ENCODE measurements around the gene ZNRF3.
"Not testable (repeated sequence)": the region's sequence is repeated elsewhere in the genome, so short reads cannot be mapped to it uniquely, and the experiment has no call there.

The ZNRF3 gene

GRCh38 chr22:28882878-28883656, at the start of gene ZNRF3:
TSS of gene ZNRF3 (plus strand) at chr22:28883572. CDS start at chr22:28883767, 195 bp downstream.
- peak; percentile 88 to 90 for DNase-seq (ENCODE audit: low read depth in 1 of 2, low spot score in 1 of 2)

- DNase-seq (ENCODE audit: low read depth in 1 of 2, low spot score in 1 of 2): no peak
Observed at GRCh38 chr22:28835630-28836189, 47.7 kb upstream of the ZNRF3 start.

- no peak for DNase-seq (ENCODE audit: low read depth in 1 of 2, low spot score in 1 of 2)
Observed at GRCh38 chr22:28837640-28838039, 45.7 kb upstream of the ZNRF3 start.

- no peak for DNase-seq (ENCODE audit: low read depth in 1 of 2, low spot score in 1 of 2)
Observed at GRCh38 chr22:28838971-28839370, 44.4 kb upstream of the ZNRF3 start.

- no peak for DNase-seq (ENCODE audit: low read depth in 1 of 2, low spot score in 1 of 2)
Observed at GRCh38 chr22:28841111-28841510, 42.3 kb upstream of the ZNRF3 start.

- DNase-seq (ENCODE audit: low read depth in 1 of 2, low spot score in 1 of 2): no peak
Observed at GRCh38 chr22:28843633-28844032, 39.7 kb upstream of the ZNRF3 start.

GRCh38 chr22:28844277-28844676, 39.1 kb upstream of the ZNRF3 start:
- DNase-seq (ENCODE audit: low read depth in 1 of 2, low spot score in 1 of 2): not testable (repeated sequence)

- no peak for DNase-seq (ENCODE audit: low read depth in 1 of 2, low spot score in 1 of 2)
Observed at GRCh38 chr22:28846994-28847393, 36.4 kb upstream of the ZNRF3 start.

GRCh38 chr22:28855355-28856094, 27.8 kb upstream of the ZNRF3 start:
- peak in 1 of 2 donors; percentile 8 for DNase-seq (ENCODE audit: low read depth in 1 of 2, low spot score in 1 of 2)

- DNase-seq (ENCODE audit: low read depth in 1 of 2, low spot score in 1 of 2): no peak
Observed at GRCh38 chr22:28856095-28856455, 27.3 kb upstream of the ZNRF3 start.

GRCh38 chr22:28857288-28857687, 26.1 kb upstream of the ZNRF3 start:
- no peak for DNase-seq (ENCODE audit: low read depth in 1 of 2, low spot score in 1 of 2)

- DNase-seq (ENCODE audit: low read depth in 1 of 2, low spot score in 1 of 2): no peak
Observed at GRCh38 chr22:28864878-28865596, 18.3 kb upstream of the ZNRF3 start.

GRCh38 chr22:28867191-28867590, 16.2 kb upstream of the ZNRF3 start:
- DNase-seq (ENCODE audit: low read depth in 1 of 2, low spot score in 1 of 2): no peak

GRCh38 chr22:28868389-28868788, 15.0 kb upstream of the ZNRF3 start:
- DNase-seq (ENCODE audit: low read depth in 1 of 2, low spot score in 1 of 2): not testable (repeated sequence)

- no peak for DNase-seq (ENCODE audit: low read depth in 1 of 2, low spot score in 1 of 2)
Observed at GRCh38 chr22:28869736-28870135, 13.6 kb upstream of the ZNRF3 start.

- DNase-seq (ENCODE audit: low read depth in 1 of 2, low spot score in 1 of 2): no peak
Observed at GRCh38 chr22:28873183-28873963, 10.0 kb upstream of the ZNRF3 start.

GRCh38 chr22:28874061-28874460, 9.3 kb upstream of the ZNRF3 start:
- no peak for DNase-seq (ENCODE audit: low read depth in 1 of 2, low spot score in 1 of 2)

- DNase-seq (ENCODE audit: low read depth in 1 of 2, low spot score in 1 of 2): no peak
Observed at GRCh38 chr22:28874811-28875320, 8.5 kb upstream of the ZNRF3 start.

- DNase-seq (ENCODE audit: low read depth in 1 of 2, low spot score in 1 of 2): no peak
Observed at GRCh38 chr22:28882545-28882877, 861 bp upstream of the ZNRF3 start.

GRCh38 chr22:28883657-28883916, 215 bp downstream of the ZNRF3 start:
- DNase-seq (ENCODE audit: low read depth in 1 of 2, low spot score in 1 of 2): no peak
